GM18873 (cell line): ENCODE data around the gene PDGFRB.

Experiments used
- ATAC-seq: cut with Tn5 transposase; IDR thresholded peaks from one replicate; pipeline ENCODE4 v1.9.1; 2021; ENCODE audit warnings: mild to moderate bottlenecking, moderate library complexity, moderate number of reproducible peaks; ENCODE audit not compliant: unreplicated experiment, low FRiP score

PDGFRB gene

GRCh38 chr5:150119421-150120061 lies 36.1 kb downstream of the PDGFRB start:
- ATAC-seq = no peak

DNA sequence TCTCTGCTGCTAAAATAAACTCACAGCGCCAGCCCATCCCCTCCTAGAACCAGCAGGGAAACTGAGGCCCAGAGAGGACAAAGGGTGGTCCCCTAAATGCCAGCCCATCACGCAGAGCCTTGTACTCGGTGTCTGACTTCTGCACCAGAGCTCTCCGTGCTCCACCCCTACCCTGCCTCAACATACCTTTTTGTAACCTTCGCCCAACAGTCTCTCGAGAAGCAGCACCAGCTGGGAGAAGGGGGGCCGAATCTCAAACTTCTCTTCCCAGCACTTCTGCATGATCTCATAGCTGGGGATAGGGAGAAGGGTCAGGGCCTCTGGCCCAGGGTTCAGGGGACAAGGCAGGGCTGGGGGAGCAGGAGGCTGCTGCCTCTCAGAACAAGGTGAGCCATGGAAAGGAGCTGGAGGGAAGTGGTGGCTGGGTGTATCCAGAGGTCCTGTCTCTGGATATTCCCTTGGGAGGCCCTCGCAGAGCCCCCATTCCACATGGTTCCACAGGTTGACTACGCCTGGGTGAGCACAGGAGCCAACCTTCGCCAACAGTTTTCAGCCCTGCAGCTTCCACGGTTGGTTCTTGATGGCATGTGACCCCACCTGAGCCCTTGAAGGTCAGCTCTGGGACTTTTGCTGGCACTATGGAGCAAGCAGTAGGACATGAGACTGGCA lies 37.0 kb downstream of the PDGFRB start:
- no peak for ATAC-seq

- no peak for ATAC-seq
These were observed 37.6 kb downstream of the PDGFRB start for GRCh38 chr5:150117945-150118560.

GRCh38 chr5:150116667-150117400 lies 38.8 kb downstream of the PDGFRB start:
- ATAC-seq = no peak

DNA sequence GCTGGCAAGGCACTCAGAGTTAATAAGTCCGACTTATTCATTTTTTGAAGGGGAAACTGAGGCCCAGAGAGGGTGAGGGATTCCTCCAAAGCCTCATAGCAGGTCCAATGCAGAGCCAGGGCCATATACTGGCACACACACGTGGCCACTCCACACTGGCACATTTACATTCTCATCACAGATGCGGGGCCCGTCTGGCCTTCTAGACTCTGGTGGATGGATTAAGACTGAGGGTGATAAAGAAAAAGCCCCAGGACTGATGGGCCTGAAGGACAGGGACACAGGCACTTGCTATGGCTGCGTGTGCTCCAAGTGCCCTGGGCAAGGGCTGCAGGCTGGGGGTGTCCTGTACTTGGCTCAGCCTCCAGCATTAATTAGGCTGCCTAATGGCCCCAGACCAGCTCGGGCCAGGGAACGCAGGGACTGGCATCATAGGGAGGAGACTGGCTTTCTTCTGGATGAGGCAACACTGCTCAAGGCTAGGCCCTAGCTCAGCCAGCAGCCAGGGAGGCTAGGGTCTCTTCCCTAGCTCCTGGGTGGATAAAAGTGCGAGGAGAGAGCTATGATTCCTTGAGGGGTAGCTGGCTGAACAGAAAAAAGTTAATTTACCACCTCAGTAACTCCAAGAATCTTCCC lies 40.8 kb downstream of the PDGFRB start:
- no peak for ATAC-seq

DNA sequence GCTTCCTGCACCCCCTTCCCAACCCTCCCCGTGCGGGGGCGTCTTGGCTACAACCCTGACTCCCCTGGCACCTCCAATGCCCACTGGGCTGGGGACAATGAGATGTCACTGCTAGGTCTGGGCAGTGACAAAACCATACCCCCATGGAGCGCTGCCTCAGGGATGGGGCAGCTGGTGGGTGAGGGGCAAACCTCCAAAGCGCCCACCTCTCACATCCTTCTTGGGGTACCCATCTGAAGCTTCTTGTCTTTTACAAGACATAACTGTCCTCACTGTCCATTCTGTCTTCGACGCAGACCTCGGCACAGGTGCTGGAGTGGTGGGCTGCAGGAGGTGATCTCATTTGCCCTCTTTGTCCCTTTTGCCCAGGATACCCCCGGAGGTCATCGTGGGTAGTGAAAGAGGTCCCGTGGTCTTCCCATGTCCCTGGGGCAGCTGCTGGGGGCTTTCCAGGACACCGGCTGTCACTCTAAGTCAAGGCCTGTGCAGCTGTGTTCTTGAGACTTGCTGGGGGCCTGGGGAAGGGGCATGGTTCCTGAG lies 41.5 kb downstream of the PDGFRB start:
- no peak for ATAC-seq

- no peak for ATAC-seq
These were observed 42.4 kb downstream of the PDGFRB start for GRCh38 chr5:150113047-150113744.

DNA sequence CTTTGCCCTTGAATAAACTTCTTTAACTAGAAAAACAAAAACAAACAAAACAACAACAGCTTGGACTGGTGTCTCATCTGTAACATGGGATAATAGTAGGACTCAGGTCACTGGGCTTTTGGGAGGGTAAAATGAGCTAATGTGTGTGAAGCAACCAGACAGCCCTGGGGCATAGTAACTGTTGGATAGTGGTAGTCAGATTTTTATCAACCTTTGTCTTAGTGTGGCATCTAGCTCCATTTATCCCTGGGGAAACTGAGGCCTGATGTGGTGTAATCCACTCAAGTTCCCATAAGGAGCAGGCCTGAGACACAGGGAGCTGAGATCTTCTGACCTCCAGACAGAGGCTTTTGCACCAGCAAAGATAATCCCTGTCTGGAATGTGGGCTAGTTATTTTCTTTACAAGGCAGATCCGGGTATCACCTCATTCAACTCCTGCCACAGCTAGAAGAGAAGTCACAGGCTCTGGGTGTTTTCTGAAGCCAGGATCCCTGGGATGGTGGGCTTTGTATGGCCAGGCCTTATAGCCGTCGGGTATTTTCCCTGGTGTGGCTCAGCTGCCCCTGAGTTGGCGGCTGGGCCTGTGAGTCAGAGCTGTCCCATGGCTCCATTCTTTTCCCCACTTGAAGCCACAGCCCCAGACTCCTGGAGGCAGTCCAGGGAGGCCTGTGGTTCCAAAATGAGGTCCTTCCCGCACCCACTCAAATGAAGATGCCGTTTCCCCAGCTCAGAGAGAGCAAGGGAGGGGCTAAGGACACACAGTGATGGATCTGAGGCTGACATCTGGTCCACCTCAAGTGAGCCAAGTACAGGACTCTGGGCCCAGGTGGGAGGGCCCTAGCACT lies 43.2 kb downstream of the PDGFRB start:
- no peak for ATAC-seq

DNA sequence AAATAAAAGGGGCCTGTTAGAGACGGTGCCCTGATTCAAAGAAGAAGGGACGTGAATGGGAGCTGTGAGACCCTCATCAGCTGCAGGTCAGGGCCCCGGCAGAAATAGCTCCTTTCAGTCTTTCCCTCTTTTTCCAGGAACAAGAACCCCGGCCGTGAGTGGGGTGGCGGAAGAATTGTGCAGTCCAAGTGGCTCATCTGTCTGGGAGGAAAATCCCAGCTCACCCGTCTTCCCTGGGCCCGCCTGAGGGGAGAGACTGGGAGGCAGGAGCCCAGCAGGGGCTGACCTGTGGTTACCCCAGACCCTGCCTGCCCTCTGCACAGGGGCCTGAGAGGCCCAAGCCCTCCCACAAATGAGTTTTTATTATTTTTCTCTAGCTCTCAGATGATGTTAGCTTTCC lies 44.5 kb downstream of the PDGFRB start:
- ATAC-seq = no peak

DNA sequence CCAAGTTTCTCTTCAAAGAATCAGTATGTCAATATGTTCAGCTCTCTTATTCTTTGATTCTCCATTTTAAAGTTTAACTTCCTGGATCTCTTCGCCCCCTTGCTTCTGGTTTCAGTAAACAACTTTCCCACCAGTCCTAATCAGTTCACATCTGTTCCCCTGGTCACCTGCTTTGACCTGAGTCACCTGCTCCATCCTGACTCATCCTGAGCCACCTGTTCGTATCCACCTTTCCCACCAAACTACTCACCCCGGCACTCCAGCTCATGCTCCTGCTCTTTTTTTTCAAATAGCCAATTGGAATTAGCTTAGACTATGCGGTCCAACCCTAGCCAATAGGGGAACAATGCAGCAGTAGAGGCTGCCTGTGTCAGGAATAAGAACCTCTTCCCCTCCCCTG lies 45.7 kb downstream of the PDGFRB start:
- no peak for ATAC-seq

GRCh38 chr5:150108711-150109514 lies 46.7 kb downstream of the PDGFRB start:
- ATAC-seq = no peak

DNA sequence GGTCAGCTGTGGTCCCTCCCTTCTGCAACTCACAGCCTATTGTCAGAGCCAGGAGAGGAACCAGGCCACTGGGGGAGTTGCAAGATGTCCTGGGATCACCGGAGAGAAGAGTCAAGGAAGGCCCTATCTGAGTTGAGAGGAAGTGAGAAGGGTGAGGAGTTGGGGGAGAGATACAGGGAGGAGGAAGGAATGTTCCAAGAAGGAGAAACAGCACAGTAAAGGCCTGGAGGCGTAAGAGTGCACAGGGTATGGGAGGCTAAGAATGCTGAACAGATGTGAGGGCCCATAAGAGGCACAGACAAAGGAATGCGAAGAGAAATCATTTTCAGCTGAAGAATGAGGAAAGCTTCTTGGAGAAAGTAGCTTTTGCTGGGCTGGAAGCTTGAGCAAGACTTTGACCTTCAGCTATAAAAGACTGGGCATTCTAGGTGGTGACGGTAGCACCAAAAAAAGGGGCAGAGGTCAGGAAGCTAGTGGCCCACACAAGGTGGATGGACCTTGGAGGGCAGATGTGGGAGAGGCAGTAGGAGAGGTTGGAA lies 47.7 kb downstream of the PDGFRB start:
- ATAC-seq = no peak

GRCh38 chr5:150106674-150107426 lies 48.8 kb downstream of the PDGFRB start:
- ATAC-seq = no peak

GRCh38 chr5:150105928-150106615 lies 49.6 kb downstream of the PDGFRB start:
- no peak for ATAC-seq

DNA sequence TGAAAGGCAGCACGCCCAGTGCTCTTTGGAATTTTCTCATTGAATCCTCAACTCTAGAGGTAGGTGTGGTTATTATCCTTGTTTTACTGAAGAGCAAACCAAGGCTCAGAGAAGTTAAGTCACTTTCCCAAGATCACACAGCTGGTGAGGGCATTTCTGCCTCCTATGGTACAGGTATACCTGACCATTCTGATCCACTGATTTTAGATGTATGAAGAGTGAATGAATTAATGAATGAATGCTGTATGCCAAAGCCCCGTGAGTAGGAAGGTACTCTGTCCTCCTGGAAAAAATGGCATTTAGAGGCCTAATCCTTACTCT lies 51.1 kb downstream of the PDGFRB start:
- no peak for ATAC-seq

- no peak for ATAC-seq
These were observed 51.7 kb downstream of the PDGFRB start for GRCh38 chr5:150103678-150104549.
